Peyer's patch (tissue), 4 donors: ENCODE measurements around the gene SPATA4. TPM values are rescaled to one million over a fixed set of nuclear protein-coding genes. Genes with fewer than 3 reads are reported as not detected.

Experiments
- DNase-seq, 3 donors: peaks; one replicate each; pipeline ENCODE4 v3.0.0-alpha.2; 2017 to 2019
- H3K27ac ChIP-seq, 4 donors: fragments of 200-600 bp; sonication (generic); one replicate each; pipeline ENCODE4 v1.5.1; 2016 to 2019
- H3K27me3 ChIP-seq, 2 donors: fragments of 200-600 bp; sonication (generic); one replicate each; pipeline ENCODE4 v1.5.1; 2019
- H3K36me3 ChIP-seq, 3 donors: fragments of 200-600 bp; sonication (generic); one replicate each; pipeline ENCODE4 v1.5.1; 2016 to 2019
- H3K4me1 ChIP-seq, 4 donors: fragments of 200-600 bp; sonication (generic); one replicate each; pipeline ENCODE4 v1.5.1; 2016 to 2019
- H3K4me3 ChIP-seq, 4 donors: fragments of 200-600 bp; sonication (generic); 1 replicate in 3 of 4; 2 replicates in 1 of 4; pipeline ENCODE4 v1.5.1; 2016 to 2019; ENCODE audit warnings: mild to moderate bottlenecking in 1 of 4
- H3K9me3 ChIP-seq, 4 donors: fragments of 200-600 bp; sonication (generic); one replicate each; pipeline ENCODE4 v1.5.1; 2016 to 2019; ENCODE audit warnings: mild to moderate bottlenecking in 1 of 4
- POLR2A ChIP-seq, 2 donors: fragments of 450-650 bp; IDR thresholded peaks; one replicate each; pipeline ENCODE4 v1.5.1; 2017; ENCODE audit warnings: antibody characterized with exemption in 2 of 2, mild to moderate bottlenecking in 2 of 2, moderate library complexity in 2 of 2
- total RNA-seq, 4 donors: library from RNA; depleted of rRNA; stranded (reverse); fragments of >200 nt; gene quantifications; one replicate each; pipeline ENCODE4 v1.1.0, GENCODE V29; 2016
- TF ChIP-seq, protein P1 (sequence below), 6 experiments: fragments of 450-650 bp in 4 of 6; fragments of 200-600 bp in 2 of 6; sonication (generic) in 1 of 6; IDR thresholded peaks; one replicate each; pipeline ENCODE4 v1.5.1; 2017 to 2019; ENCODE audit warnings: antibody characterized with exemption in 6 of 6, mild to moderate bottlenecking in 3 of 6, moderate library complexity in 1 of 6

SPATA4 gene
- total RNA-seq, 4 donors from 2014 or later: not detected

DNA sequence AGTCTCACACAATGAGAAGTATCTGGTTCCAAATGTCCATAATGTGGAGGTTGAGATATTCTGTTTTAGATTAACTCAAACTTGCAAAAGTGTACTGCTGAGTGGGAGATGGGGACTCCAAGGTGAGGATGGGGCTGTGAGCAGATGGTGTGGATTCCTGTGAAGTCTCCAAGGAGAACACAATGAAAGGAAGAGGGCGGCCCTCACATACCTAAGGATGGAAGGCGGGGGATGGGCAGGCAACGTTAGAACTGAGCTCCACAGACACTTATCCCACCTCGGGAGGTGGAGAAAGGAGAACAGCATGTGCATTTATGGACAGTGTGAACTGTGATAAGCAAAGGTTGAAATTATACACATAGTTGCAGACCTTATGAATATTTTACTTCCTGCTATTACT lies 9.9 kb upstream of the SPATA4 start:
- H3K9me3 ChIP-seq: no peaks in the 10 kb centered on the region
- TF ChIP-seq, protein P1, sequence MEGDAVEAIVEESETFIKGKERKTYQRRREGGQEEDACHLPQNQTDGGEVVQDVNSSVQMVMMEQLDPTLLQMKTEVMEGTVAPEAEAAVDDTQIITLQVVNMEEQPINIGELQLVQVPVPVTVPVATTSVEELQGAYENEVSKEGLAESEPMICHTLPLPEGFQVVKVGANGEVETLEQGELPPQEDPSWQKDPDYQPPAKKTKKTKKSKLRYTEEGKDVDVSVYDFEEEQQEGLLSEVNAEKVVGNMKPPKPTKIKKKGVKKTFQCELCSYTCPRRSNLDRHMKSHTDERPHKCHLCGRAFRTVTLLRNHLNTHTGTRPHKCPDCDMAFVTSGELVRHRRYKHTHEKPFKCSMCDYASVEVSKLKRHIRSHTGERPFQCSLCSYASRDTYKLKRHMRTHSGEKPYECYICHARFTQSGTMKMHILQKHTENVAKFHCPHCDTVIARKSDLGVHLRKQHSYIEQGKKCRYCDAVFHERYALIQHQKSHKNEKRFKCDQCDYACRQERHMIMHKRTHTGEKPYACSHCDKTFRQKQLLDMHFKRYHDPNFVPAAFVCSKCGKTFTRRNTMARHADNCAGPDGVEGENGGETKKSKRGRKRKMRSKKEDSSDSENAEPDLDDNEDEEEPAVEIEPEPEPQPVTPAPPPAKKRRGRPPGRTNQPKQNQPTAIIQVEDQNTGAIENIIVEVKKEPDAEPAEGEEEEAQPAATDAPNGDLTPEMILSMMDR (IDR thresholded peaks at IDR 0.05): no peak
- no peak for TF ChIP-seq POLR2A (IDR thresholded peaks at IDR 0.05)
- no peak for DNase-seq

DNA sequence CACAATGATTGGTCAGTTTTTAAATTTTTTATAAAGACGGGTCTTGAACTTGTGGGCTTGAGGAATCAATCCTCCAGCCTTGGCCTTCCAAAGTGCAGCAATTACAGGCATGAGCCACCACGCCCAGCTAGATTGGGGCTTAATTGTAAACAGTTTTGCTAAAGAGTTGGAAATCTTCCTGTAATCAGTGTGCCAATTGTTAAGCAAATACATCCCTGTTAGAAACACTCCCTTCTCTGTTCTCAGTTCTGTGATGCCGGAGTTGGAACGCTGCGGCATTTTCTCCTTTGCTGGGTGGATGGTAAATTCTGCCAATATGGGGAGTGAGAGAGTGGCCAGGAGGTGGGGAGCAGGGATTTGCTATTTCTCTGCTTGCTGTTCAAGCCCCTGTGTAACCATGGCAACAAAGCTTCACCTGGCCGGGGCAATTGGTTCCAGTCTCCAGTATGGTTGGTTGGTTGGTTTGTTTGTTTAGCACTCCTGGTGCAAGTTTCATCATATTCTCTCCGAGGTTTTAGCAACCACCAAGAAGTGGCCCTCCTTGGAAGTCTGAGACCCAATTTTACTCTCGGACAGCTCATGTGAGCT lies 3.0 kb upstream of the SPATA4 start:
- no peaks in the 10 kb centered on the region for H3K9me3 ChIP-seq
- H3K4me3 ChIP-seq: no peak overlapping the region
- H3K27ac ChIP-seq: no peak overlapping the region
- H3K4me1 ChIP-seq: no peaks in the 10 kb centered on the region
- no peaks in the 10 kb centered on the region for H3K36me3 ChIP-seq
- no peak for TF ChIP-seq POLR2A (IDR thresholded peaks at IDR 0.05)
- no peak for DNase-seq
- H3K27me3 ChIP-seq: no peaks in the 10 kb centered on the region

More for the DNA sequence above, 9.9 kb upstream of the SPATA4 start:
- H3K4me1 ChIP-seq: no peaks in the 10 kb centered on the region
- H3K27ac ChIP-seq: no peak overlapping the region
- no peaks in the 10 kb centered on the region for H3K36me3 ChIP-seq
- H3K27me3 ChIP-seq: no peaks in the 10 kb centered on the region
- no peak overlapping the region for H3K4me3 ChIP-seq

DNA sequence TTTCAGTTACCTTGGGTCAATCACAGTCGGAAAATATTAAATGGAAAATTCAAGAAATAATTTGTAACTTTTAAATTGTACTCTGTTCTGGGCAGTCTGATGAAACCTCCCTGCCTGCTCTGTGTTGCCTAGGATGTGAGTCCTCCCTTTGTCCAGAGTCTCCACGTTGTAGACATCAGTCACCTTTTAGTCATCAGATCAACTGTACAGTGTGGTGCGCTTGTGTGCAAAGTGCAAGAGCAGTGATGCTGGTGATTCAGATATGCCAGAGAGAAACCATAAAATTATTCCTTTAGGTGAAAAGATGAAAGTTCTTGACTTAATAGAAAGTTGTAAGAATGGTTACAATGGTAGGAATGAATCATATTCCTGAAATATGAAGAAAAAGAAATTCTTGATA lies 1.4 kb downstream of the SPATA4 start:
- Histone ChIP-seq H3K36me3 (no peaks in the 10 kb centered on the region), H3K9me3 (no peaks in the 10 kb centered on the region), H3K4me3 (no peak overlapping the region), H3K4me1 (no peaks in the 10 kb centered on the region), H3K27ac (no peak overlapping the region), H3K27me3 (no peaks in the 10 kb centered on the region)
- no peak for DNase-seq
- TF ChIP-seq, protein P1 (IDR thresholded peaks at IDR 0.05): no peak
- TF ChIP-seq POLR2A (IDR thresholded peaks at IDR 0.05): no peak

DNA sequence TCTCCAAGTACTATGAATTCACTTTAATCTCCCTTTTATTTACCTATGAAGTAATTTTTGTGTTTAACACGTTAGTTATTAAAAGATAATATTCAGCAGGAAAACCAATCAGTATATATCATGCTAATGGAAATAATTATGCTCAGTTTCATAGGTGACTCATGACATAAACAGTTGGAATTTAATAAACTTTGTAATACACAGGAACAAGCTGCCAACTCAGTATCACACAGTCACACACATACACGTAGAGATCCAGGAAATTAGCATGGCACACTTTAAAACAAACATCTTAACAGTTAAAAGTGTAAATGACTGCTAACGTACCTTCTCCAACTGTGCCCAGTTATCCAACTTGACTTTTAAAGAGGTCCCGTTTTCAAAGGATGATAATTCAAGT lies 2.3 kb downstream of the SPATA4 start:
- TF ChIP-seq POLR2A (IDR thresholded peaks at IDR 0.05): no peak
- TF ChIP-seq, protein P1 (IDR thresholded peaks at IDR 0.05): no peak
- Histone ChIP-seq H3K4me1 (no peaks in the 10 kb centered on the region), H3K9me3 (no peaks in the 10 kb centered on the region), H3K27me3 (no peaks in the 10 kb centered on the region), H3K27ac (no peak overlapping the region), H3K4me3 (no peak overlapping the region), H3K36me3 (no peaks in the 10 kb centered on the region)
- DNase-seq: no peak

DNA sequence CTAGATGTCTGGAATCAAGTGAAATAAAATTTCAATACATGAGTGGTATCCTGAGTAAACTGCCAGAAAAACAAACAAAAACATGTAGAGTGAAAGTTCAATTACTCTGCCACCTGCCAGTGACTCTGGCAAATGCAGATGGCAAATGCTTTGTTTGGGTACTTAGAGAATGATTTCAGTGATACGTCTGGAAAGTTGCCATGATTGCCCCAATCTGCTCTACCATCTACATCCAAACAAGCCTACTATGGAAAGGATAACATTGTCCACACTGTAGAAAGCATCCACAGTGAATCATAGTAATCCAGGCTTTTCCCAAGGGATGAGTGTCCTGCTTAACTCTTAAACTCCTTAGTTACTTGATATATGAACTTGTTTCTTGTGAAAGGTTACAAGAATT lies 3.4 kb downstream of the SPATA4 start:
- TF ChIP-seq, protein P1 (IDR thresholded peaks at IDR 0.05): no peak
- no peak for TF ChIP-seq POLR2A (IDR thresholded peaks at IDR 0.05)
- no peak overlapping the region for H3K27ac ChIP-seq
- no peaks in the 10 kb centered on the region for H3K4me1 ChIP-seq
- H3K4me3 ChIP-seq: no peak overlapping the region
- no peaks in the 10 kb centered on the region for H3K9me3 ChIP-seq
- H3K36me3 ChIP-seq: no peaks in the 10 kb centered on the region
- no peaks in the 10 kb centered on the region for H3K27me3 ChIP-seq
- DNase-seq: no peak

DNA sequence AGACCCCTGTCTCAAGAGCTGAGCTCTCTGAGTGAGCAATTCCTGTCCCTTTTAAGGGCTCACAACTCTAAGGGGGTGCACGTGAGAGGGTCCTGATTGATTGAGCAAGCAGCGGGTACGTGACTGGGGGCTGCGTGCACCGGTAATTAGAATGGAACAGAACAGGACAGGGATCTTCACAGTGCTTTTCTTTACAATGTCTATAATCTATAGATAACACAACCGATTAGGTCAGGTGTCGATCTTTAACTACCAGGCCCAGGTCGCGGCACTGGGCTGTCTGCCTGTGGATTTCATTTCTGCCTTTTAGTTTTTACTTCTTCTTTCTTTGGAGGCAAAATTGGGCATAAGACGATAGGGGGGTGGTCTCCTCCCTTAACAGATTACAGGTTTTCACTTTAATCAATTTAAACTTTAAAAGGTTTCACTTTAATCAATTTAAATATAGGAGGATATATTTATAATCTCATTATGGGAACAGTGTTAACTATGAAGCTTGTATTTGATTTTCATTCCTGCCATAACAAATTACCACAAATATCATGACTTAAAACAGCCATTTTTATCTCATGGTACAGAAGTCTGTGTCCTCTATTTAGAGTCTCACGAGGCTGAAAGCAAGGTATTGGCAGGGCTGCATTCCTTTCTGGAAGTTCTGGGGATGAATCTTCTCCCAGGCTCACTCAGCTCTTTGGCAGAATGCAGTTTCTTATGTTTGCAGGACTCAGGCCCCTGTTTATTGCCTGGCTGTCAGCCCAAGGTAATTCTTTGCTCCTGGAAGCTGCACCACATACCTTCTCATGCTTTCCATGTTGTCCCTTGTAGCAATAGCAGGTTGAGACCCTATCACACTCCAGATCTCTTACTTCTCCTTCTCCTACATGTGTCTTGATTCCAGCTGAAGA lies 5.2 kb downstream of the SPATA4 start:
- TF ChIP-seq, protein P1 (IDR thresholded peaks at IDR 0.05): no peak
- no peak for TF ChIP-seq POLR2A (IDR thresholded peaks at IDR 0.05)
- no peak for DNase-seq
- Histone ChIP-seq H3K9me3 (no peaks in the 10 kb centered on the region), H3K36me3 (no peaks in the 10 kb centered on the region), H3K27me3 (no peaks in the 10 kb centered on the region), H3K27ac (no peak overlapping the region), H3K4me1 (no peaks in the 10 kb centered on the region), H3K4me3 (no peak overlapping the region)
